AG10803 (cell line): ENCODE data around the gene ALK.

Experiments used
- DNase-seq: peaks from one replicate; pipeline ENCODE4 v3.0.0; 2010; ENCODE audit warnings: low read depth
- H3K4me3 ChIP-seq: 2 replicates; pipeline ENCODE4 v1.5.1; 2011; ENCODE audit warnings: mild to moderate bottlenecking, low read length, control low read depth
- TF ChIP-seq, protein P1 (sequence below): conservative IDR thresholded peaks from 2 replicates; pipeline ENCODE4 v1.5.1; 2011; ENCODE audit warnings: mild to moderate bottlenecking, low read length, control low read depth, inconsistent platforms

The ALK gene

DNA sequence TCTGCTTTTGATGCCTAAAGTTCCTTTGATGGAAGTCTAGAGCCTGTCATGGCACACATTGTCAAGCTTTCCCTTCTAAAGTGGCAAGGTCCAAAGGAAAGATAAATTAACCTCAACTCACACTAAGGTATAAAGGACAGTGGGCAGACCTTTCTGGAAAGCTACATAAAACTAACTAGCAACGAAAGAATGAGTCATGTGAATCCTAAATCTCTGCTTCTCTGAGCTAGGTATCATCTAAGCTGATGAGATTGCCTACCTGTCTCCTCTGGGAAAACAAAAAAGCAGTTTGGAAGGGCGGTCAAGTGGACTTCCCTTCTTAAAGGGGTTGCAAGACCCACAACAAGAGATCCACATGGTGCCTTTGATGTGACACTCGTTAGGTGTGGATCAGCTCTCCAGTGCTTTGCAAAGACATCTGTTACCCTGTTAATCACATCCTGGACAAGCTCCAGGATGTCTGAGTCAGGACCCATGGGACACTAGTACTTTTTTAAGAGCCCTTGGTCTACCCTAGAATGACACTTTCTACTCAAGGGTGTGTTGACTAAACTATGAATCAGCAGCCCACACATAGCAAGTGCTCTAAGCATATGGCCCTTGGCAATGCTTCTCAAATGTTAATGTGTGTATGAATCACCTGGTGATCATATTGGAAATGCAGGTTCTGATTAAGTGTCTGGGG is 173.5 kb downstream of the ALK start:
- DNase-seq: peak; percentile 83

DNA sequence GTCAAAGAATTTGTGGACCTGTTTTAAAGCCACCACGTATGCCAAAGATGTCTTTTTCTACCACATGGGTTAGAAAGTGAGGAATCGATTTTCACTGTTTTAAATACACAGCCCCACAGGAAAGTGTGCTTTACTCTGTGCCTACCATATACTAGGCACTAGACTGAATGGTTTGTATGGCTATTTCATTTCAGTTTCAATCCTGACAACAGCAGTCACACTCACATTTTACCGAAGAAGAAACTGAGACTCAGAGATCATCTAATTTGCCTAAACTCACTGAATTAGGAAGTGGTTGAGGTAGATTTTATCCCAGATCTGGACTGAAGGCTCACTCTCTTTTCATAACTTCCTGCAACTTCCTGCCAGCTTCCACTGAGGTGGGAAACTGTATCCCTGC is 176.4 kb downstream of the ALK start:
- TF ChIP-seq, protein P1, sequence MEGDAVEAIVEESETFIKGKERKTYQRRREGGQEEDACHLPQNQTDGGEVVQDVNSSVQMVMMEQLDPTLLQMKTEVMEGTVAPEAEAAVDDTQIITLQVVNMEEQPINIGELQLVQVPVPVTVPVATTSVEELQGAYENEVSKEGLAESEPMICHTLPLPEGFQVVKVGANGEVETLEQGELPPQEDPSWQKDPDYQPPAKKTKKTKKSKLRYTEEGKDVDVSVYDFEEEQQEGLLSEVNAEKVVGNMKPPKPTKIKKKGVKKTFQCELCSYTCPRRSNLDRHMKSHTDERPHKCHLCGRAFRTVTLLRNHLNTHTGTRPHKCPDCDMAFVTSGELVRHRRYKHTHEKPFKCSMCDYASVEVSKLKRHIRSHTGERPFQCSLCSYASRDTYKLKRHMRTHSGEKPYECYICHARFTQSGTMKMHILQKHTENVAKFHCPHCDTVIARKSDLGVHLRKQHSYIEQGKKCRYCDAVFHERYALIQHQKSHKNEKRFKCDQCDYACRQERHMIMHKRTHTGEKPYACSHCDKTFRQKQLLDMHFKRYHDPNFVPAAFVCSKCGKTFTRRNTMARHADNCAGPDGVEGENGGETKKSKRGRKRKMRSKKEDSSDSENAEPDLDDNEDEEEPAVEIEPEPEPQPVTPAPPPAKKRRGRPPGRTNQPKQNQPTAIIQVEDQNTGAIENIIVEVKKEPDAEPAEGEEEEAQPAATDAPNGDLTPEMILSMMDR: no peak
- no peak overlapping the region for H3K4me3 ChIP-seq
- DNase-seq: no peak

More for the DNA sequence above, 173.5 kb downstream of the ALK start:
- H3K4me3 ChIP-seq: no peak overlapping the region
- TF ChIP-seq, protein P1: no peak

DNA sequence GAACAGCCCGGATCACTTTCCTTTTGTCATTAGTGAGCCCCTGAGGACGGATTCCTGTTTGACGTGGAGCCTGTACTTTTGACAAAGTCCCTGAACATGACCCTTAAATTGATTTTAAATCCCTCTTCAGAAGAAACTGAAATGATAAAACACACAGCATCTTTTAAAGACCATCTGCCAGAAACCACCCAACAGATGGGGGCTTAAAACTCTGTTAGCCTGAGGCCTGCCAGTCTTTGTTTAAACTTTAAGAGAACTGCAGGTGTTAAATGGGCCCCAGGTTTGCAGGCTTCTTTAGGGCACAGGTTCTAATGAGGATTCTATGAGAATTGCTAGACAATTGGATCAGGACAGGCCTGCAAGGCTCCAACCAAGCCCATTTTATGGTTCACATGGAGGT is 177.9 kb downstream of the ALK start:
- DNase-seq: no peak
- no peak overlapping the region for H3K4me3 ChIP-seq
- TF ChIP-seq, protein P1: no peak

DNA sequence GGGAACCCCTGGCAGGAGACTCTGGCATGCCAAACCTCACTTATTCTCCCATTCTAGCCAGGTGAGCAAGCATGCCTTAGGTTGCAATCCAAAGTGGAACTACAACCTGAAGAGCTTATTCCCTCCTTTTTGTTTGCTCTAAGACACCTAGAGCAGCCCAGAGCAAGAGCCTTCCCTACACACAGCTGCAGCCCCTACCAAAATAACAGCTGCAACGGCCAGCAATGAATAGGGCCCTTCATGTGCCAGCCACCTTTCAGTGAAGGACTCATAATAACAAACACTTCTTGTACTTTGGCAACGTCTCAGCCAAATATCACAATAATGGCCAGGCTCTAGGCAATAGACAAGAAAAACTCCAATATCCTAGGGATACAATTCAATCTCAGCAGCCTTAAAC is 178.7 kb downstream of the ALK start:
- TF ChIP-seq, protein P1: no peak
- no peak for DNase-seq
- no peak overlapping the region for H3K4me3 ChIP-seq

DNA sequence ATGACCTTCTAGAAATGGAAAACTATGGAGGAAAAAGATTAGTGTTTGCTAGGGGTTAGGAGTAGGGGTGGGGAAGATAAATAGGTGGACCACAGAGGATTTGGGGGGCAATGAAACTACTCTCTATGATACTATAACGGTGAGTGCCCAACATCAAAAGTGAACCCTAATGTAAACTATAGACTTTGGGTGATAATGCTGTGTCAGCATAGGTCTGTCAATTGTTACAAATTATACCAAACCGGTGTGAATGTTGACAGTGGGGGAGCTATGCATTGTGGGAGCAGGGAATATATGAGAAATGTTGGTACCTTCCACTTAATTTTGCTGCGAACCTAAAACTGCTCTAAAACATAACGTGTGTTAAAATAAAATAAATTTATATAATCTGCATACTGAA is 180.3 kb downstream of the ALK start:
- no peak for DNase-seq
- TF ChIP-seq, protein P1: no peak
- no peak overlapping the region for H3K4me3 ChIP-seq

DNA sequence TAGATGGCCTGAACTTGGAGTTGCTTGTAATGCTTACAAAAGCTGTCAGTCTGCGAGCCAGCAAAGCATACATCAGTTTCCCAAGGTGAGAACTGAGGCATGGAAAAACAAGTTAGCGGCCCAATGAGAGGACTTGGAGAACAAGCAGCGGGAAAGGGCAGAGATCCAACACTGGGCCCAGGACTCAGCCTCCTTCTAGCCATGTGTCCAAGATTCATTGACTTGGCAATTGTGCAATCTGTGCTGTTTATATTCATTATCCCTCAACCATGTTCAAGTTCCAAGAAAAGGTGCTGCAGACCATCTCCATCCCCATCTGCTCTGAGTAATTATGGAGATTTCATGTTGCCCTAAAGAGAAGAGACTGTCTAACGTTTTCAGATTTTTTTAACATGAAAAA is 187.4 kb downstream of the ALK start:
- TF ChIP-seq, protein P1: no peak
- H3K4me3 ChIP-seq: no peak overlapping the region
- no peak for DNase-seq

DNA sequence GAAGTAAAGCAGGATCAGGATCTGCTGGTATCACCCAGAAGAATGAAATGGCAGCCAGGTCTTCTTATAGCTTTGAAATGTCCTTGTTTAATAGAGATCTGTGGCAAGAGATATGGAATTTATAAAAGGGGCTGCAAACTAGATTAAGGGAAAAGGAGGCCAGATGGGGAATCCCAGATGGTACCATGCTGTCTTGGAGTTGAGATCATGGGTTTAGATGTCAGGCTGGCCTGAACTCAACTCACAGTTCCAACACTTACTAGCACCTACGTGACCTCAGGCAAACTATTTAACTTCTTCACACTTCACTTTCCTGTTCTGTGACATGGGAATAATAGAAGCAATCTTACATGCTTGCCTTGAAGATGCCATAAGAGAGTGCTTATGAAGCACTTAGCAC is 188.2 kb downstream of the ALK start:
- H3K4me3 ChIP-seq: no peak overlapping the region
- no peak for DNase-seq
- TF ChIP-seq, protein P1: no peak
